Common myeloid progenitor, CD34-positive (primary cell): Measurements from ENCODE around the gene CDIPT.

Source experiments
- CTCF ChIA-PET: fragments of 350-600 bp; sonication (Branson Sonifier 250); formaldehyde crosslinking; loops from one replicate; lab custom pipeline; 2021; ENCODE audit warnings: antibody characterized with exemption; lab: Charles Lee
- POLR2A ChIA-PET: fragments of 350-600 bp; sonication (Branson Sonifier 250); formaldehyde crosslinking; loops from one replicate; lab custom pipeline; 2021; ENCODE audit warnings: antibody characterized with exemption; lab: Charles Lee
- DNase-seq, 3 donors: peaks; one replicate each; pipeline versions ENCODE4 v3.0.0 to v3.0.0-alpha.2; 2013
- H3K27ac ChIP-seq, 2 experiments: 1 replicate in 1 of 2; 2 replicates in 1 of 2; pipeline ENCODE4 v1.7.0; 2013; ENCODE audit warnings: inconsistent platforms in 2 of 2, low read length in 2 of 2, mild to moderate bottlenecking in 2 of 2, low read depth in 1 of 2, moderate library complexity in 1 of 2; ENCODE audit not compliant: severe bottlenecking in 2 of 2, insufficient read depth in 1 of 2, poor library complexity in 1 of 2
- H3K27me3 ChIP-seq, 5 experiments: replicated peaks in 2 of 5; 1 replicate in 3 of 5; 2 replicates in 2 of 5; pipeline versions ENCODE4 v1.6.1 to v1.7.0; 2013; ENCODE audit warnings: low read length in 4 of 5, mild to moderate bottlenecking in 2 of 5, moderate library complexity in 2 of 5, inconsistent platforms in 1 of 5; ENCODE audit not compliant: insufficient read depth in 5 of 5, control insufficient read depth in 4 of 5
- H3K36me3 ChIP-seq, 4 experiments: 1 replicate in 2 of 4; 2 replicates in 2 of 4; pipeline versions ENCODE4 v1.6.1 to v1.7.0; 2013; ENCODE audit warnings: low read length in 3 of 4, control low read depth in 1 of 4, mild to moderate bottlenecking in 1 of 4; ENCODE audit not compliant: control insufficient read depth in 4 of 4, insufficient read depth in 4 of 4
- H3K4me1 ChIP-seq, 4 experiments: 1 replicate in 3 of 4; 2 replicates in 1 of 4; pipeline versions ENCODE4 v1.6.1 to v1.7.1; 2013; ENCODE audit warnings: low read length in 3 of 4, mild to moderate bottlenecking in 3 of 4, control low read depth in 1 of 4, inconsistent platforms in 1 of 4, moderate library complexity in 1 of 4; ENCODE audit not compliant: control insufficient read depth in 4 of 4, insufficient read depth in 4 of 4; ENCODE audit errors: control extremely low read depth in 1 of 4
- H3K4me3 ChIP-seq, 7 experiments: 1 replicate in 4 of 7; 2 replicates in 3 of 7; pipeline versions ENCODE4 v1.5.1 to v1.7.0; 2013; ENCODE audit warnings: mild to moderate bottlenecking in 7 of 7, low read length in 6 of 7, moderate library complexity in 6 of 7, inconsistent platforms in 2 of 7, low read depth in 2 of 7, control low read depth in 1 of 7; ENCODE audit not compliant: insufficient read depth in 4 of 7, control insufficient read depth in 1 of 7; ENCODE audit errors: extremely low read depth in 1 of 7
- H3K9me3 ChIP-seq, 5 experiments: 1 replicate in 4 of 5; 2 replicates in 1 of 5; pipeline versions ENCODE4 v1.6.1 to v1.7.1; 2013; ENCODE audit warnings: low read length in 4 of 5, mild to moderate bottlenecking in 2 of 5, inconsistent platforms in 1 of 5, low read depth in 1 of 5, moderate library complexity in 1 of 5; ENCODE audit not compliant: control insufficient read depth in 4 of 5, insufficient read depth in 2 of 5; ENCODE audit errors: control extremely low read depth in 1 of 5
- WGBS: methylation state at CpG from one replicate; pipeline ENCODE4 v1.1.5; 2013; ENCODE audit not compliant: insufficient coverage; 5-methylcytosine and 5-hydroxymethylcytosine counted together

CDIPT gene

DNA sequence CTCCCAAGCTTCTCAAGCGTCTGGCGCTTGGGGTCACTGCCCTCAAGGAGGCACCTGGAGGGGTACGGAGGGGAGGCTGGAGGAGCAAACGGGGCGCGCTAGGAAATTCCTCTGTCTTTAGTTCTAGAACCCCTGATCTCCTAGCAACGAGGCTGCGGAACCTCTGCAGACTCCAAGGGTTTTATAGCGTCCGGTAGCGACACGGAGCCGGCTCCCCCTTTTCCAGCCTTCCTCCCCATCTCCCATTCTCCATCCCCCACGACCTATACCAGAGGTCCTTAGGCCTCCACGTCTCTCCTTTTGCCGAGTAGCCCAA, 601 bp upstream of the CDIPT start:
- peaks cover 10 to 28% (median 18%) of the 10 kb centered on the region in 4 experiments for H3K36me3 ChIP-seq
- H3K27ac ChIP-seq = peak overlapping the region; percentile 100
- DNase-seq = no peak
- peaks cover 0 to 21% (median 13%) of the 10 kb centered on the region in 4 experiments for H3K4me1 ChIP-seq
- peak overlapping the region in 4 of 7 experiments; percentile 19 to 93 (median 58) for H3K4me3 ChIP-seq
- H3K9me3 ChIP-seq = no peaks in the 10 kb centered on the region
- peaks cover 0 to 5% (median 0%) of the 10 kb centered on the region in 5 experiments for H3K27me3 ChIP-seq
- ChIA-PET CTCF (interaction anchor here (0.8 to 1.1 kb wide), 2 partner anchors 16 to 112 kb away, joined by 4 to 5 read pairs; no protein-coding TSS in a partner anchor), POLR2A (no interaction called here)
- 44% methylated on average over 13 of the region's 16 CpGs for WGBS

DNA sequence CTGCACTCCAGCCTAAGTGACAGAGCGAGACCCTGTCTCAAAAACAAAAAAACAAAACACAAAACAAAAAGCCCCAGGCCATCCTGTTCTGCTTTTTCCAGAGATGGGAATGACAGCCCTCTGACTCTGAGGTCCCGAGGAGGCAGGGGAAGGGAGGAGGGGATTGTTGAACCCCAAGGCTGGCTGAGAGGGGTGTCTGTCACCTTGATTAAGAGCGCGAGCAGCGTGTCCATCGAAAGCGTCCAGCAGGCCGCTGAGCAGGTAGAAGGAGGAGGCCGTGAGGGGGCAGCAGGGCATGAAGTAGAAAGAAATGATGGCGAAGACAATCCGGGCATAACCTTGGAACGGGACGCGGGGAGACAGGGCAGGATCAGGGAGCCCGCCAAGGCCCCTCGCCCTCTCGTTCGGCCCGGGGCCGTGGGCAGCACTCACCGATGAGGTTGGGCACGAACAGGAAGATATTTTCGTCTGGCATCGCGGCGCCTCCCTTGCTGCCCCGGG, 593 bp downstream of the CDIPT start:
- Histone ChIP-seq H3K9me3 (no peaks in the 10 kb centered on the region), H3K4me1 (peaks cover 0 to 17% (median 13%) of the 10 kb centered on the region in 4 experiments), H3K4me3 (peak overlapping the region; percentile 80 to 96 (median 87)), H3K36me3 (peaks cover 10 to 32% (median 21%) of the 10 kb centered on the region in 4 experiments), H3K27me3 (peaks cover 0 to 1% (median 0%) of the 10 kb centered on the region in 5 experiments), H3K27ac (peak overlapping the region in 1 of 2 experiments; percentile 100)
- CTCF ChIA-PET = interaction anchor here (1.0 to 2.1 kb wide), 2 partner anchors 15 to 74 kb away, joined by 3 to 5 read pairs; no protein-coding TSS in a partner anchor
- POLR2A ChIA-PET = no interaction called here
- DNase-seq = peak in 2 of 3 donors; percentile 10 to 12
- WGBS = 0% methylated on average over 26 of the region's 27 CpGs

DNA sequence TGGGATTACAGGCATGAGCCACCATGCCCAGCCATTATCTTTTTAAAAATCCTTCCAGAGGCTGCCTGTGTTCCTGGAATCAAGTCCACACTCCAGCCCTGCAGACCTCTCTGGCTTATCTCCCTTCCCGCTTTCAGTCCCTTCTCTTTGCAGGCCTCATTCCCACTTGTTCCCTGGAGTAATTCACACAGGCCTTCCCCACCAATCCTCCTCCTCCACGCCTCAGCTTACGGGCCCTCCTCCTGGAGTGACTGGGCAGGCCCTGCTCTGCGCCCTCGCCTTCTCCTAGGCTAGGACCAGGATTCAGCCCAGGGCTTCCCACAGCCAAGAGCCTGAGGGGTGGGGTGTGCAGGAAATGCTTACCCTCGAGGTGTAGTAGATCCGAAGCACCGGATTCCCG, 2.8 kb downstream of the CDIPT start:
- DNase-seq = no peak
- WGBS = 91% methylated on average over 6 of the region's 9 CpGs

DNA sequence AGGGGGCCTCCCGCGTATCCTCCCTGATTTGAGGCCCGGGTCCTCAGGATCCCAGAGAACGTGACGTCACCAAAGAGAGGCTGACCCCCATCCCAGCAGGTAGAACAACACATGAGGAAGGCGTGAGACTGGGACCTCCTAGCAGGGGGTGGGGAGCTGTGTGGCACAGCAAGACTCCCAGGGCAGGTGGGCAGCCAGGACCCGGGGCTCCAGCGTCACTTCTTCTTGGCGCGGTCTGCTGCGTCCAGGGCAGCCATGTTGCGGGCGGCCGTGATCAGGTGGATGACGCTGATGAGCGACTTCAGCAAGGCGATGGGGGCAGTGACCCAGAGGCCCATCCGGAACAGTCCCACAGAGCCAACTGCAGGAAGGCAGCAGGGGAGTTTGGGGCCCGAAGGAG, 4.1 kb downstream of the CDIPT start:
- Histone ChIP-seq H3K4me1 (peaks cover 0 to 17% (median 13%) of the 10 kb centered on the region in 4 experiments), H3K27ac (no peak overlapping the region), H3K4me3 (no peak overlapping the region), H3K27me3 (no peaks in the 10 kb centered on the region), H3K9me3 (no peaks in the 10 kb centered on the region), H3K36me3 (peaks cover 10 to 32% (median 21%) of the 10 kb centered on the region in 4 experiments)
- ChIA-PET POLR2A (no interaction called here), CTCF (interaction anchor here (2.1 kb wide), 1 partner anchor 11 kb away, joined by 14 read pairs; no protein-coding TSS in a partner anchor)
- WGBS = 98% methylated on average over 16 of the region's 19 CpGs
- DNase-seq = no peak

More for the DNA sequence above, 2.8 kb downstream of the CDIPT start:
- ChIA-PET CTCF (interaction anchor here (0.6 to 2.1 kb wide), 4 partner anchors 11 to 17 kb away, joined by 4 to 14 read pairs (median 4); no protein-coding TSS in a partner anchor), POLR2A (no interaction called here)
- peaks cover 10 to 32% (median 21%) of the 10 kb centered on the region in 4 experiments for H3K36me3 ChIP-seq
- H3K27ac ChIP-seq = no peak overlapping the region
- H3K9me3 ChIP-seq = no peaks in the 10 kb centered on the region
- no peak overlapping the region for H3K4me3 ChIP-seq
- no peaks in the 10 kb centered on the region for H3K27me3 ChIP-seq
- peaks cover 0 to 17% (median 13%) of the 10 kb centered on the region in 4 experiments for H3K4me1 ChIP-seq

DNA sequence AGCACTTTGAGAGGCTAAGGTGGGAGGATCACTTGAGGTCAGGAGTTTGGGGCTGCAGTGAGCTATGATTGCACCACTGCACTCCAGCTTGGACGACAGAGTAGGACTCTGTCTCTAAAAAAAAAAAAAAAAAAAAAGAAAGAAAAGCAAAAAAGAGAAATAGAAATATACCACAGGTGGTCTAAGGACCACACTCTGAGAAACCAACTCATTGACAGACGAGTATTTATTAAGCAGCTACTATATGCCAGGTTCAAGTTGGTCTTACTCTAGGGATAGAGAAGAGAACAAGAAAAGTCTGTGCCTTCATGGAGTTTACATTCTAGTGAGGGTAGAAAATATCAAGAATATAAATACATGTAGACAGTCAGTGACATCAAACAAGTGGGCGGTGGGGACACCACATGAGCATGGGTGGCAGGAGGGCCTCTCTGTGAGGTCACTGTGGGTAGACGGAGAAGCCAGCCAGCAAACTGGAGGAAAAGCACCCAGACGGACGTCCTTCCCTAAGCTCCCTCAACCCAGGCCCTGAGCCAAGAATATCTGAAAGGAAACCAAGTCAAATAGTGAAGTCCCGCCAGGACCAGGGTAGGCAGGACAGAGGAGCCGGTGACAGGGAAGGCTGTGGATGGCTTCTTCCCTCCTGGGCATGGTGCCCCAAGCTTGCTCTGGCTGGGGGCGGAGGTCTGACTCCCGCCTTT, 4.7 kb downstream of the CDIPT start:
- Histone ChIP-seq H3K36me3 (peaks cover 10 to 32% (median 21%) of the 10 kb centered on the region in 4 experiments), H3K27ac (no peak overlapping the region), H3K9me3 (no peaks in the 10 kb centered on the region), H3K4me1 (peaks cover 0 to 13% (median 11%) of the 10 kb centered on the region in 4 experiments), H3K27me3 (no peaks in the 10 kb centered on the region), H3K4me3 (no peak overlapping the region)
- ChIA-PET CTCF (interaction anchor here (2.1 kb wide), 1 partner anchor 10 kb away, joined by 14 read pairs; no protein-coding TSS in a partner anchor), POLR2A (interaction anchor here (0.7 kb wide), 1 partner anchor 31 kb away, joined by 3 read pairs; no protein-coding TSS in a partner anchor)
- 94% methylated on average over 5 of the region's 10 CpGs for WGBS
- no peak for DNase-seq

DNA sequence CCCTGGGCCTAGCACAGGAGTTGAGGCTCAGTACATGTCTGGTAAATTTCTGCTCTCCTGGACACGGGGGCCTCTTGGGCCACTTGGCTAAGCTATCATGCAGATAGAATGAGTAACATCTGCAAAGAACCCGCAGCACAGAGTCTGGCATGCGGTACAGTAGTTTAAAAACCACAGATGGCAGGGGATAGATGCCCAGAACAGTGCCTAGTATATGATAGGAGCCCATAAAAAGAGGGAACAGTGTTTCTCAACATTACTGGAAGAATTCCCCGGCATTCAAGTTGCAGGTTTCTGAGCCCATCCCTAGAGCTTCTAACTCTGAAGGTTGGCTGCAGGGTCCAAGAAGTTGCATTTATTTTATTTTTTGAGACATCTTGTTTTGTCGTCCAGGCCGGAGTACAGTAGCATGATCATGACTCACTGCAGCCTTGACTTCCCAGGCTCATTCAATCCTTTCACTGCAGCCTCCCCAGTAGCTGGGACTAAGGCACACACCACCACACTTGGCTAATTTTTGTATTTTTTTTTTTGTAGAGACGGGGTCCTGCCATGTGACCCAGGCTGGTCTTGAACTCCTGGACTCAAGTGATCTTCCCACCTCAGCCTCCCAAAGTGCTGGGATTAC, 5.8 kb downstream of the CDIPT start:
- ChIA-PET CTCF (interaction anchor here (0.6 to 1.3 kb wide), 5 partner anchors 9 to 181 kb away, joined by 3 to 4 read pairs (median 3); no protein-coding TSS in a partner anchor), POLR2A (interaction anchor here (0.7 kb wide), 1 partner anchor 30 kb away, joined by 3 read pairs; no protein-coding TSS in a partner anchor)
- Histone ChIP-seq H3K9me3 (no peaks in the 10 kb centered on the region), H3K4me3 (no peak overlapping the region), H3K4me1 (peaks cover 0 to 9% (median 6%) of the 10 kb centered on the region in 4 experiments), H3K36me3 (peaks cover 10 to 32% (median 21%) of the 10 kb centered on the region in 4 experiments), H3K27me3 (no peaks in the 10 kb centered on the region), H3K27ac (no peak overlapping the region)
- WGBS = 98% methylated on average over 5 of the region's 7 CpGs
- no peak for DNase-seq
